GM23338 (cell line): ENCODE data around the gene VSTM2L.

ENCODE experiments used
- CREB1 ChIP-seq: fragments of 250-450 bp; sonication (Bioruptor Pico); IDR thresholded peaks from 2 replicates; pipeline ENCODE4 v1.5.0; 2020; ENCODE audit warnings: low read depth, mild to moderate bottlenecking, moderate library complexity
- CTCF ChIP-seq, 2 experiments: fragments of 200-600 bp in 1 of 2; sonication (generic) in 1 of 2; conservative IDR thresholded peaks; 2 replicates each; pipeline versions ENCODE4 v1.5.1 to v1.6.1; 2016 to 2017; ENCODE audit warnings: antibody characterized with exemption in 2 of 2, low read depth in 2 of 2, mild to moderate bottlenecking in 2 of 2, moderate library complexity in 1 of 2
- ETS1 ChIP-seq: IDR thresholded peaks from 2 replicates; pipeline ENCODE4 v1.6.1; 2016; ENCODE audit warnings: antibody characterized with exemption
- EZH2 ChIP-seq: fragments of 200-600 bp; sonication (generic); IDR thresholded peaks from one replicate; pipeline ENCODE4 v1.8.0; 2017; ENCODE audit warnings: antibody characterized with exemption, mild to moderate bottlenecking, low read depth; ENCODE audit not compliant: unreplicated experiment
- EZH2phosphoT487 ChIP-seq: fragments of 200-600 bp; sonication (generic); IDR thresholded peaks from one replicate; pipeline ENCODE4 v1.8.1; 2018; ENCODE audit warnings: antibody characterized with exemption; ENCODE audit not compliant: unreplicated experiment
- NANOG ChIP-seq: IDR thresholded peaks from 2 replicates; pipeline ENCODE4 v1.6.1; 2016; ENCODE audit warnings: antibody characterized with exemption, borderline replicate concordance
- POLR2AphosphoS5 ChIP-seq: IDR thresholded peaks from 2 replicates; pipeline ENCODE4 v1.6.1; 2016; ENCODE audit warnings: antibody characterized with exemption, low read depth
- ZNF114 ChIP-seq: fragments of 250-450 bp; sonication (Bioruptor Pico); IDR thresholded peaks from 2 replicates; pipeline ENCODE4 v1.5.0; 2020; ENCODE audit warnings: mild to moderate bottlenecking, moderate library complexity

DNA sequence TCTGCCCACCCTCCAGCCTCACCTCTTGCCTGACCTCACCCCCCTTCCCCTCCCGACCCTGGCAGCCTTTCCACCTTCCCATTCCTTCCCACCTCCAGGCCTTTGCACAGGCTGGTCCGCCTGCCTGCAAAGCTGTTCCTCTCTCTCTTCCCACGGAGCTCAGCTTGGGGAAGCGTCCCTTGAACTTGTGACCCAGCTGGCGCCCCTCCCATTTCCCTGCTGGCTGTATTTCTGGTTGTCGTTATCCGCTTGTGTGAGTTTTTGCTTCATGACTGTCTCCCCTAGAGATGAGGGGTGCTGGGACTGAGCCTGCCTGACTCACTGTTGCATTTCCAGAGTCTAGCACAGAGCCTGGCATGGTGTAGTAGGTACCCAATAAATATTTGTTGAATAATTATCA is 32.5 kb downstream of the VSTM2L start:
- TF ChIP-seq EZH2phosphoT487 (no peak), CTCF (conservative IDR thresholded peaks at IDR 0.05; ENCODE audit: low read depth in 2 of 2) (no peak), ETS1 (no peak), POLR2AphosphoS5 (no peak), ZNF114 (no peak), NANOG (no peak), CREB1 (CRISPR knock-in tag) (no peak), EZH2 (no peak)
